GM12878 (cell line): ENCODE results near the gene COL9A2. TPM values are rescaled to one million over a fixed set of nuclear protein-coding genes. Genes with fewer than 3 reads are reported as not detected.

Experiments used
- ATAC-seq: fragments of 200-7000 bp; cut with Tn5 transposase; 3 replicates; pipeline ENCODE4 v1.9.1; 2020; ENCODE audit warnings: mild to moderate bottlenecking, moderate library complexity
- BruUV-seq: library from RNA; stranded (reverse); fragments of 400-500 nt; replicated peaks from 2 replicates; lab custom pipeline; 2021; lab: Mats Ljungman, UMichigan
- CTCF ChIA-PET: fragments of 300-600 bp; sonication (Branson Sonifier 250); formaldehyde crosslinking; extraction: SDS; loops from one replicate; lab custom pipeline; 2021; ENCODE audit warnings: inconsistent platforms; lab: Yijun Ruan, JAX
- POLR2A ChIA-PET: fragments of 350-600 bp; formaldehyde crosslinking; extraction: SDS; loops from one replicate; lab custom pipeline; 2021; ENCODE audit warnings: inconsistent platforms; lab: Charles Lee
- RAD21 ChIA-PET: fragments of 300-600 bp; sonication (Branson Sonifier 250); formaldehyde crosslinking; loops from one replicate; lab custom pipeline; 2023; ENCODE audit warnings: antibody characterized with exemption; ENCODE audit not compliant: unreplicated experiment; lab: Charles Lee
- SMC1A ChIA-PET: fragments of 300-600 bp; sonication (Branson Sonifier 250); formaldehyde crosslinking; loops from one replicate; lab custom pipeline; 2023; ENCODE audit not compliant: unreplicated experiment, uncharacterized antibody; lab: Charles Lee
- DNase-seq: peaks from one replicate; pipeline ENCODE4 v3.0.0-alpha.2; 2011; ENCODE audit warnings: low read depth, low spot score
- FAIRE-seq: peaks from 3 replicates; lab custom pipeline; 2011; peaks lifted over from hg19 to GRCh38; lab: Jason Lieb, UNC
- H2AFZ ChIP-seq: 2 replicates; pipeline ENCODE4 v1.6.0; 2011; ENCODE audit warnings: low read depth, low read length, control low read depth; ENCODE audit not compliant: control insufficient read depth
- H3K27ac ChIP-seq: 2 replicates; pipeline ENCODE4 v1.5.1; 2011; ENCODE audit warnings: control low read depth; ENCODE audit not compliant: control insufficient read depth, insufficient read depth
- H3K27me3 ChIP-seq, 2 experiments: replicated peaks in 1 of 2; 2 replicates each; pipeline versions ENCODE4 v1.6.0 to v1.6.1; 2011; ENCODE audit warnings: low read length in 1 of 2; ENCODE audit not compliant: control insufficient read depth in 2 of 2, insufficient read depth in 2 of 2
- H3K36me3 ChIP-seq, 2 experiments: 2 replicates each; pipeline ENCODE4 v1.5.1; 2011; ENCODE audit warnings: low read length in 1 of 2; ENCODE audit not compliant: control insufficient read depth in 2 of 2, insufficient read depth in 2 of 2
- H3K4me1 ChIP-seq: 2 replicates; pipeline ENCODE4 v1.6.1; 2011; ENCODE audit warnings: mild to moderate bottlenecking, low read length, moderate library complexity, mixed read lengths; ENCODE audit not compliant: control insufficient read depth, insufficient read depth
- H3K4me2 ChIP-seq: 2 replicates; pipeline ENCODE4 v1.6.0; 2011; ENCODE audit warnings: control low read depth; ENCODE audit not compliant: control insufficient read depth, insufficient read depth
- H3K4me3 ChIP-seq: fragments of 200-600 bp; sonication (generic); 2 replicates; pipeline ENCODE4 v1.5.1; 2016
- H3K79me2 ChIP-seq: 2 replicates; pipeline ENCODE4 v1.6.0; 2011; ENCODE audit warnings: low read length; ENCODE audit not compliant: control insufficient read depth, insufficient read depth
- H3K9ac ChIP-seq: 2 replicates; pipeline ENCODE4 v1.8.0; 2011; ENCODE audit warnings: low read length, control low read depth, mixed read lengths; ENCODE audit not compliant: control insufficient read depth, insufficient read depth
- H3K9me3 ChIP-seq: replicated peaks from 3 replicates; pipeline ENCODE4 v1.5.1; 2011; ENCODE audit warnings: mild to moderate bottlenecking, low read length; ENCODE audit not compliant: control insufficient read depth, insufficient read depth
- H4K20me1 ChIP-seq: 2 replicates; pipeline ENCODE4 v1.6.0; 2011; ENCODE audit not compliant: control insufficient read depth, insufficient read depth
- ATF7 ChIP-seq: fragments of 450-650 bp; IDR thresholded peaks from 2 replicates; pipeline ENCODE4 v1.6.1; 2016; ENCODE audit warnings: low read depth, mild to moderate bottlenecking
- MTA2 ChIP-seq: fragments of 450-650 bp; IDR thresholded peaks from 2 replicates; pipeline ENCODE4 v1.6.1; 2016; ENCODE audit warnings: low read depth, mild to moderate bottlenecking, moderate library complexity
- NR2C2 ChIP-seq: IDR thresholded peaks from 2 replicates; pipeline ENCODE4 v1.6.1; 2011; ENCODE audit warnings: borderline replicate concordance, low read depth; ENCODE audit not compliant: control insufficient read depth, insufficient read length
- RB1 ChIP-seq: fragments of 450-650 bp; formaldehyde crosslinking; IDR thresholded peaks from 2 replicates; pipeline ENCODE4 v1.6.1; 2017; ENCODE audit warnings: mild to moderate bottlenecking, borderline replicate concordance
- RUNX3 ChIP-seq: IDR thresholded peaks from 2 replicates; pipeline ENCODE4 v1.6.1; 2012; ENCODE audit warnings: low read length, inconsistent platforms
- SMAD5 ChIP-seq: IDR thresholded peaks from 2 replicates; pipeline ENCODE4 v1.6.1; 2016; ENCODE audit warnings: antibody characterized with exemption, low read depth
- SREBF1 ChIP-seq: IDR thresholded peaks from 2 replicates; pipeline ENCODE4 v1.6.1; 2012; ENCODE audit warnings: mild to moderate bottlenecking, low read length
- WRNIP1 ChIP-seq: IDR thresholded peaks from 2 replicates; pipeline ENCODE4 v1.6.1; 2011; ENCODE audit warnings: low read depth, low read length, improper control_type of control experiment, borderline replicate concordance
- ZNF24 ChIP-seq: fragments of 450-650 bp; IDR thresholded peaks from 2 replicates; pipeline ENCODE4 v1.6.1; 2017; ENCODE audit warnings: antibody characterized with exemption, mild to moderate bottlenecking
- WGBS: methylation state at CpG from one replicate; pipeline ENCODE4 v1.1.6; 2016; ENCODE audit warnings: low lambda C conversion rate; ENCODE audit not compliant: insufficient replicate concordance, insufficient coverage; ENCODE audit errors: missing lambda C conversion rate; 5-methylcytosine and 5-hydroxymethylcytosine counted together
- in situ Hi-C: fragments of 300-500 bp; cut with MboI; formaldehyde crosslinking; loops from 9 replicates; pipeline ENCODE4 v1.14.3; 2018; ENCODE audit warnings: mixed read lengths
- intact Hi-C: fragments of 100-400 bp; cut with micrococcal nuclease; formaldehyde crosslinking; loops from one replicate; pipeline ENCODE4 v1.14.2; 2022; ENCODE audit not compliant: unreplicated experiment
- polyA plus RNA-seq, 11 experiments: library from polyadenylated mRNA; depleted of rRNA in 4 of 11; unstranded in 6 of 11; stranded (reverse) in 5 of 11; fragments of >200 nt; fragmentation: Nextera tagmentation in 4 of 11; fragmentation: Illumina TruSeq in 1 of 11; extraction: Ambion mirVana in 4 of 11; extraction: Trizol in 1 of 11; gene quantifications; 1 replicate in 1 of 11; 2 replicates in 10 of 11; pipeline versions ENCODE4 v1.2.1 to v1.2.3, GENCODE V29; 2011 to 2016; ENCODE audit warnings: inconsistent platforms in 2 of 11, missing spikeins in 2 of 11, low read depth in 1 of 11
- total RNA-seq, 4 experiments: library from RNA; depleted of rRNA in 3 of 4; stranded (reverse); fragments of >200 nt in 3 of 4; fragmentation: Illumina TruSeq in 1 of 4; extraction: Trizol in 1 of 4; gene quantifications; 2 replicates each; pipeline versions ENCODE4 v1.2.1 to v1.2.3, GENCODE V29; 2013 to 2021
- TF ChIP-seq, protein P1 (sequence below): fragments of 450-650 bp; IDR thresholded peaks from 2 replicates; pipeline ENCODE4 v1.6.1; 2017; ENCODE audit warnings: borderline replicate concordance
- TF ChIP-seq, protein P2 (sequence below): fragments of 450-650 bp; IDR thresholded peaks from 2 replicates; pipeline ENCODE4 v1.6.1; 2018; ENCODE audit warnings: borderline replicate concordance, mild to moderate bottlenecking; ENCODE audit not compliant: partially characterized antibody
- TF ChIP-seq, protein P3 (sequence below): IDR thresholded peaks from 2 replicates; pipeline ENCODE4 v1.6.1; 2011; ENCODE audit warnings: low read depth, low read length, improper control_type of control experiment, borderline replicate concordance
- TF ChIP-seq, protein P4 (sequence below): IDR thresholded peaks from 2 replicates; pipeline ENCODE4 v1.6.1; 2011; ENCODE audit warnings: borderline replicate concordance, low read depth, mild to moderate bottlenecking, moderate library complexity, mixed read lengths, low read length; ENCODE audit not compliant: insufficient read depth; ENCODE audit errors: extremely low read length
- TF ChIP-seq, protein P5 (sequence below): IDR thresholded peaks from 2 replicates; pipeline ENCODE4 v1.6.1; 2012; ENCODE audit warnings: low read depth, low read length, improper control_type of control experiment

COL9A2 gene
- total and polyA plus RNA-seq, 10 of the 15 experiments (the other 5 are each of a cell fraction or from before 2014, with no cell fraction given), result 3.1 to 63.3 (median 22.4) TPM

DNA sequence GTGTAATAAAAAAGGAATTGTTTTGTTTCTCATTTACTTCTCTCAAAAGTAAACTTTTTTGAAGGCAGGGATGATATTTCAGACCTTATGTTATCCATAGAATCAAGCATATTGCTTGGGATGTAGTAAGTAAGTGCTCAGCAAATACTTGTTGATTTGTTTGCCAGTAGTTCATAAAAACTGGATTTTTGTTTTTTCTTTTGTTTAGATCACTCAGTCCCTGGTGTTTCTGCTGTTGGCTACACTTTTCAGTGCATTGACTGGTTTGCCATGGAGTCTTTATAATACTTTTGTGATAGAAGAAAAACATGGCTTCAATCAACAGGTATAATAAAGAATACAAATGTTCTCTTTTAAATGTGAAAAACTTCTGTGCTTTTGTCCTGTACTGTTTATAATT lies 48.9 kb downstream of the COL9A2 start (continued):
- TF ChIP-seq, protein P1, sequence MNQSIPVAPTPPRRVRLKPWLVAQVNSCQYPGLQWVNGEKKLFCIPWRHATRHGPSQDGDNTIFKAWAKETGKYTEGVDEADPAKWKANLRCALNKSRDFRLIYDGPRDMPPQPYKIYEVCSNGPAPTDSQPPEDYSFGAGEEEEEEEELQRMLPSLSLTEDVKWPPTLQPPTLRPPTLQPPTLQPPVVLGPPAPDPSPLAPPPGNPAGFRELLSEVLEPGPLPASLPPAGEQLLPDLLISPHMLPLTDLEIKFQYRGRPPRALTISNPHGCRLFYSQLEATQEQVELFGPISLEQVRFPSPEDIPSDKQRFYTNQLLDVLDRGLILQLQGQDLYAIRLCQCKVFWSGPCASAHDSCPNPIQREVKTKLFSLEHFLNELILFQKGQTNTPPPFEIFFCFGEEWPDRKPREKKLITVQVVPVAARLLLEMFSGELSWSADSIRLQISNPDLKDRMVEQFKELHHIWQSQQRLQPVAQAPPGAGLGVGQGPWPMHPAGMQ, result no peak
- TF ChIP-seq NR2C2 (no peak), RUNX3 (no peak), MTA2 (no peak)
- TF ChIP-seq, protein P2, sequence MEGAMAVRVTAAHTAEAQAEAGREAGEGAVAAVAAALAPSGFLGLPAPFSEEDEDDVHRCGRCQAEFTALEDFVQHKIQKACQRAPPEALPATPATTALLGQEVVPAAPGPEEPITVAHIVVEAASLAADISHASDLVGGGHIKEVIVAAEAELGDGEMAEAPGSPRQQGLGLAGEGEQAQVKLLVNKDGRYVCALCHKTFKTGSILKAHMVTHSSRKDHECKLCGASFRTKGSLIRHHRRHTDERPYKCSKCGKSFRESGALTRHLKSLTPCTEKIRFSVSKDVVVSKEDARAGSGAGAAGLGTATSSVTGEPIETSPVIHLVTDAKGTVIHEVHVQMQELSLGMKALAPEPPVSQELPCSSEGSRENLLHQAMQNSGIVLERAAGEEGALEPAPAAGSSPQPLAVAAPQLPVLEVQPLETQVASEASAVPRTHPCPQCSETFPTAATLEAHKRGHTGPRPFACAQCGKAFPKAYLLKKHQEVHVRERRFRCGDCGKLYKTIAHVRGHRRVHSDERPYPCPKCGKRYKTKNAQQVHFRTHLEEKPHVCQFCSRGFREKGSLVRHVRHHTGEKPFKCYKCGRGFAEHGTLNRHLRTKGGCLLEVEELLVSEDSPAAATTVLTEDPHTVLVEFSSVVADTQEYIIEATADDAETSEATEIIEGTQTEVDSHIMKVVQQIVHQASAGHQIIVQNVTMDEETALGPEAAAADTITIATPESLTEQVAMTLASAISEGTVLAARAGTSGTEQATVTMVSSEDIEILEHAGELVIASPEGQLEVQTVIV, result no peak
- TF ChIP-seq, all 136 proteins: peak for 0

DNA sequence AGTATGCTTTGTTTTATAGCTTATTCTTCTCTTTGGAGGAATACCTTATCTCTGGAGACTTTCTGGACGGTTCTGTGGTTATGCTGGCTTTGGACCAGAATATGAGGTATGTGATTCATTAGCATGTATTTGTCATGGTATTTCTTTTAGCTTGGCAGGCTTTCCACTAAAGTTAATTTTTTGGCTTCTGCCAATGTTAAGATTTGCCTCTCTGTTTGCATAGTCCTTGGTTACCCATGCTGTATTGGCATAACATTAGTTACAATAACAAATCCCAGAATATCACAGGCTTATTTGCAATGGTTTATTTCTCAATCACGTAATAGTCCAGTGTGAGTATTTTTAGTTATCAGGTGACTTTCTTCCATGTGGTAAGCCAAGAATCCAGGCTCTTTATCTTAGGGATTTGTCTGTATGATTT lies 49.3 kb downstream of the COL9A2 start:
- intact Hi-C loops, result no loop called here
- Histone ChIP-seq H3K27ac (no peak overlapping the region), H3K4me1 (peaks cover 10% of the 10 kb centered on the region; the same call in 1 of the 2 replicates), H3K4me2 (no peak overlapping the region), H3K9ac (no peak overlapping the region), H3K36me3 (peaks cover 2 to 10% of the 10 kb centered on the region in 2 experiments; a peak in 3 of 4 replicates), H3K79me2 (peaks cover 1% of the 10 kb centered on the region; the same call in 1 of the 2 replicates), H3K9me3 (no peaks in the 10 kb centered on the region), H2AFZ (no peak overlapping the region), H4K20me1 (no peaks in the 10 kb centered on the region), H3K27me3 (no peaks in the 10 kb centered on the region), H3K4me3 (no peak overlapping the region)
- ChIA-PET POLR2A (no interaction called here), CTCF (interaction anchor here (0.8 to 2.5 kb wide), 4 partner anchors 14 to 116 kb away, joined by 3 to 7 read pairs (median 6); no protein-coding TSS in a partner anchor), RAD21 (no interaction called here), SMC1A (interaction anchor here (0.7 to 2.0 kb wide), 3 partner anchors 71 to 115 kb away, joined by 3 to 8 read pairs (median 3); no protein-coding TSS in a partner anchor)
- DNase-seq, result no peak
- no TSS peak for BruUV-seq
- ATAC-seq, result no peak
- no peak for FAIRE-seq
- 100% methylated on average over 2 of the region's 2 CpGs for WGBS
- in situ Hi-C loops, result no loop called here
- TF ChIP-seq ATF7, result no peak
- no peak for TF ChIP-seq SREBF1
- TF ChIP-seq ZNF24, result no peak
- no peak for TF ChIP-seq RB1
- TF ChIP-seq, protein P3, sequence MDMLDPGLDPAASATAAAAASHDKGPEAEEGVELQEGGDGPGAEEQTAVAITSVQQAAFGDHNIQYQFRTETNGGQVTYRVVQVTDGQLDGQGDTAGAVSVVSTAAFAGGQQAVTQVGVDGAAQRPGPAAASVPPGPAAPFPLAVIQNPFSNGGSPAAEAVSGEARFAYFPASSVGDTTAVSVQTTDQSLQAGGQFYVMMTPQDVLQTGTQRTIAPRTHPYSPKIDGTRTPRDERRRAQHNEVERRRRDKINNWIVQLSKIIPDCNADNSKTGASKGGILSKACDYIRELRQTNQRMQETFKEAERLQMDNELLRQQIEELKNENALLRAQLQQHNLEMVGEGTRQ, result no peak
- TF ChIP-seq, protein P4, sequence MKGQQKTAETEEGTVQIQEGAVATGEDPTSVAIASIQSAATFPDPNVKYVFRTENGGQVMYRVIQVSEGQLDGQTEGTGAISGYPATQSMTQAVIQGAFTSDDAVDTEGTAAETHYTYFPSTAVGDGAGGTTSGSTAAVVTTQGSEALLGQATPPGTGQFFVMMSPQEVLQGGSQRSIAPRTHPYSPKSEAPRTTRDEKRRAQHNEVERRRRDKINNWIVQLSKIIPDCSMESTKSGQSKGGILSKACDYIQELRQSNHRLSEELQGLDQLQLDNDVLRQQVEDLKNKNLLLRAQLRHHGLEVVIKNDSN, result no peak
- TF ChIP-seq SMAD5, result no peak
- TF ChIP-seq, protein P5, sequence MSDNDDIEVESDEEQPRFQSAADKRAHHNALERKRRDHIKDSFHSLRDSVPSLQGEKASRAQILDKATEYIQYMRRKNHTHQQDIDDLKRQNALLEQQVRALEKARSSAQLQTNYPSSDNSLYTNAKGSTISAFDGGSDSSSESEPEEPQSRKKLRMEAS, result no peak
- TF ChIP-seq WRNIP1, result no peak
